HG03520 (cell line): ENCODE measurements around the gene SPDYE5.
A peak's percentile ranks its signal among the peaks of the same experiment; 100 is the strongest.
"Not testable (repeated sequence)": the region's sequence is repeated elsewhere in the genome, so short reads cannot be mapped to it uniquely, and the experiment has no call there.

ENCODE experiments used
- ATAC-seq: cut with Tn5 transposase; IDR thresholded peaks from one replicate; pipeline ENCODE4 v1.9.1; 2021; ENCODE audit warnings: mild to moderate bottlenecking, moderate library complexity; ENCODE audit not compliant: unreplicated experiment

SPDYE5 gene

GRCh38 chr7:75492020-75492419, at the start of gene SPDYE5:
TSS of gene SPDYE5 (plus strand) at chr7:75492320. CDS start at chr7:75494048, 1,728 bp downstream.
- not testable (repeated sequence) for ATAC-seq

GRCh38 chr7:75442465-75443111, 49.5 kb upstream of the SPDYE5 start:
- ATAC-seq = peak; percentile 76

- not testable (repeated sequence) for ATAC-seq
Observed at GRCh38 chr7:75449946-75450345, 42.2 kb upstream of the SPDYE5 start.

GRCh38 chr7:75452494-75452955, 39.6 kb upstream of the SPDYE5 start:
- ATAC-seq = peak; percentile 87

GRCh38 chr7:75456403-75456802, 35.7 kb upstream of the SPDYE5 start:
- ATAC-seq = not testable (repeated sequence)

GRCh38 chr7:75458034-75458433, 34.1 kb upstream of the SPDYE5 start:
- ATAC-seq = not testable (repeated sequence)

GRCh38 chr7:75460541-75460940, 31.6 kb upstream of the SPDYE5 start:
- not testable (repeated sequence) for ATAC-seq

GRCh38 chr7:75470166-75470565, 22.0 kb upstream of the SPDYE5 start:
- ATAC-seq = not testable (repeated sequence)

- ATAC-seq = not testable (repeated sequence)
Observed at GRCh38 chr7:75477457-75477856, 14.7 kb upstream of the SPDYE5 start.

- ATAC-seq = not testable (repeated sequence)
Observed at GRCh38 chr7:75480313-75480712, 11.8 kb upstream of the SPDYE5 start.

- not testable (repeated sequence) for ATAC-seq
Observed at GRCh38 chr7:75485355-75485978, 6.7 kb upstream of the SPDYE5 start.

GRCh38 chr7:75485979-75486643, 6.0 kb upstream of the SPDYE5 start, which contains the start of gene POM121C:
TSS of gene POM121C (minus strand) at chr7:75486299. CDS start at chr7:75441496, 44,803 bp downstream.
- peak; percentile 97 for ATAC-seq

- ATAC-seq = not testable (repeated sequence)
Observed at GRCh38 chr7:75509033-75509432, 16.9 kb downstream of the SPDYE5 start.

- not testable (repeated sequence) for ATAC-seq
Observed at GRCh38 chr7:75518842-75519241, 26.7 kb downstream of the SPDYE5 start.

GRCh38 chr7:75521727-75522126, 29.6 kb downstream of the SPDYE5 start:
- not testable (repeated sequence) for ATAC-seq

- not testable (repeated sequence) for ATAC-seq
Observed at GRCh38 chr7:75527224-75527722, 35.2 kb downstream of the SPDYE5 start.

GRCh38 chr7:75531359-75531821, 39.3 kb downstream of the SPDYE5 start:
- no peak for ATAC-seq

GRCh38 chr7:75532639-75533038, 40.5 kb downstream of the SPDYE5 start:
- no peak for ATAC-seq

GRCh38 chr7:75533926-75534325, 41.8 kb downstream of the SPDYE5 start:
- ATAC-seq = no peak

- ATAC-seq = peak; percentile 74
Observed at GRCh38 chr7:75534727-75535307, 42.7 kb downstream of the SPDYE5 start.

- ATAC-seq = no peak
Observed at GRCh38 chr7:75536491-75536890, 44.4 kb downstream of the SPDYE5 start.
